Urothelium cell line (cell line): ENCODE results near the gene SRP72.
A peak's percentile ranks its signal among the peaks of the same experiment; 100 is the strongest.
"Not testable (repeated sequence)": the region's sequence is repeated elsewhere in the genome, so short reads cannot be mapped to it uniquely, and the experiment has no call there.

Experiments used
- DNase-seq: peaks from one replicate; pipeline ENCODE4 v3.0.0; 2011; ENCODE audit warnings: low spot score, mixed read lengths
- FAIRE-seq: peaks from 2 replicates; lab custom pipeline; 2011; peaks lifted over from hg19 to GRCh38; lab: Jason Lieb, UNC

Gene SRP72, protein sequence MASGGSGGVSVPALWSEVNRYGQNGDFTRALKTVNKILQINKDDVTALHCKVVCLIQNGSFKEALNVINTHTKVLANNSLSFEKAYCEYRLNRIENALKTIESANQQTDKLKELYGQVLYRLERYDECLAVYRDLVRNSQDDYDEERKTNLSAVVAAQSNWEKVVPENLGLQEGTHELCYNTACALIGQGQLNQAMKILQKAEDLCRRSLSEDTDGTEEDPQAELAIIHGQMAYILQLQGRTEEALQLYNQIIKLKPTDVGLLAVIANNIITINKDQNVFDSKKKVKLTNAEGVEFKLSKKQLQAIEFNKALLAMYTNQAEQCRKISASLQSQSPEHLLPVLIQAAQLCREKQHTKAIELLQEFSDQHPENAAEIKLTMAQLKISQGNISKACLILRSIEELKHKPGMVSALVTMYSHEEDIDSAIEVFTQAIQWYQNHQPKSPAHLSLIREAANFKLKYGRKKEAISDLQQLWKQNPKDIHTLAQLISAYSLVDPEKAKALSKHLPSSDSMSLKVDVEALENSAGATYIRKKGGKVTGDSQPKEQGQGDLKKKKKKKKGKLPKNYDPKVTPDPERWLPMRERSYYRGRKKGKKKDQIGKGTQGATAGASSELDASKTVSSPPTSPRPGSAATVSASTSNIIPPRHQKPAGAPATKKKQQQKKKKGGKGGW

DNA sequence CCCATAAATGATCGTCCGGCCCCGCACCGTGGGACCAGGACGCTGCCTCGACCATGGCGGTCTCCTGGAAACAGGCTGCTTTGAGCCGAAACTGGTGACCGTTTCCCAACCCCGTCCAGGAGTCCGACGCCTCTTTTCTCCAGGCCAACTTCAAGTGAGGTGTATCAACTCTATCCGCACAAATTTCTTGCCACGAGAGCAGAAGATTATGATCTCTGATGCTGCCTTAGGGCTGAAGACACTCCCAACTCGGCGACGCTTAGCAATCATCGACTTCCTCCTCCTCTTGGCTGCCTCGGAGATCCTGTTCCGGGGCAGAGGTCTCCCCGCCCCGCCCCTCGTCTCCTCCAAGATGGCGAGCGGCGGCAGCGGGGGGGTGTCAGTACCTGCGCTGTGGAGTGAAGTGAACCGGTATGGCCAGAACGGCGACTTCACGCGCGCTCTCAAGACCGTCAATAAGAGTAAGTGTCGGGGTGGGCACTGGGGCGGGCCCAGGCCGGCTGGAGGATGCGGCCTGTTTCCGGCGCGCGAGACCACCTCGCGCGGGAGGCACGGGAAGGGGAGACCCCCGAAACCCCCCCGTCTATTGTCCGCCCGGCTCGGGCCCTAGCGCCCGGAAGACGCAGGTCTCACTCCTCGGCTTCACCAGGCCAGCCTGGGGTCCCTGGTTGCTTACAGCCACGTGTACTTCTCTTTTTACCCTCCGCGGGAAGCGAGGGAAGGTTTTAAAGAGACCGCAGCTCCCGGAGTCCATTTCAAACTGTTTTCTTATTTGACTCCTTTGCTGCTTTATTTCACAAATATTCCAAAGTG is at the start of gene SRP72:
Gene SRP72, plus strand, starts transcription at position 334 of the 813 bp plus-strand sequence. Its CDS starts 19 bp downstream, at position 353.
- peak; percentile 95 for DNase-seq
- peak; percentile 85 for FAIRE-seq

DNA sequence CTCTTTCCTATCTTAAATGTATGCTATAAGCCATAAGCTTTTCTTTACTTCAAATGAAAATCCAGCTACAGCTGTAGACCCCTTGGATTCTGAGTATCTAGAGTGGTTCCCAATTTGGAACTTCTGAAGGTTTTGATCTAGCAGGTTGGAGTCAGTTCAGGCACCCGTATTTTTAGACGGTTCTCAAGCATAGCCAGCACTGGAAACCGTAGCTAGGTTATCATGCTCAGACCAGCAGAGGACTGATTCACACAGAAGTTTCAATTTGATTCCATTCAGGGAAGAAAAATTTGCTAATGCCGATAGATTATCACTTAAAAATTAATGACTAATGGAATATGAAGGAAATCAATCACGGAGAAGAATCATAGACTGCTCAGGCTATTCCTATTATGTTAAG is 43.2 kb upstream of the SRP72 start:
- FAIRE-seq = no peak
- no peak for DNase-seq

DNA sequence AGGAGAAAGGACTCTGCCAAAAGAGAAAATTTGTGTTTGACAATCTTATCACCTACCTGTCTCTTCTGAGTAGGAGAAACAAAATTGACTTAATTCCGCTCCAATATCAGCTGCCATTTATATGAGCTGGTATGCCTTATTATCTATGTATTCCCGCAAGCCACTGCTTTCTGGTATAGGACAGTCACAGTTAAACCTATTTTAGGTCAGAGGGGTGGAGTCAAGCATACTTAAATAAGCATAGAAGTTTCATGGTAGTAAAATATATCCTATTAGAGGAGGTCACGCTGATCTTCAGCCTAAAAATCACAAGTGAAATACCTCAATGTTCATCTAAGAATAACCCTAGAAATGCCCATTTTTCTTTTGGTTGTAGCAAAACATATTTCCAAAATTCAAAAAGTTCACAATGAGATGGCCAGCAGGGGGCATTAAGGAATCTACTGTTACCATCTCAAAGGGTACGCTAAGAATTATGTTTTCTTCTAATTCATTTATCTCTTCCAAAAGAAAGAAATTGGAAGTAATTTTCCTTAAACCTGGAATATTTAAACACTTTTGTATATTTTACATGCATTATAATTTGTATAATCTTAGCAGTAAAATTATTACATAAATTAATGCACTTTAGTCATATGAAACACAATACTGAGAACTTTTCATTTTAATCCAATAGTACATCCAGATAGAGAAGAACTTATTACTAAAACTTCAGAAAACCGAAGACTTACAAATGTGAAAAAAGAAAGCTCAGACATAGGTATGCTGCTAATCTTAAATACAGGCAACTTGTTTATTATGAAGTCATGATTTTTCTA is 42.5 kb upstream of the SRP72 start:
- FAIRE-seq (no peak), DNase-seq (peak; percentile 27)

DNA sequence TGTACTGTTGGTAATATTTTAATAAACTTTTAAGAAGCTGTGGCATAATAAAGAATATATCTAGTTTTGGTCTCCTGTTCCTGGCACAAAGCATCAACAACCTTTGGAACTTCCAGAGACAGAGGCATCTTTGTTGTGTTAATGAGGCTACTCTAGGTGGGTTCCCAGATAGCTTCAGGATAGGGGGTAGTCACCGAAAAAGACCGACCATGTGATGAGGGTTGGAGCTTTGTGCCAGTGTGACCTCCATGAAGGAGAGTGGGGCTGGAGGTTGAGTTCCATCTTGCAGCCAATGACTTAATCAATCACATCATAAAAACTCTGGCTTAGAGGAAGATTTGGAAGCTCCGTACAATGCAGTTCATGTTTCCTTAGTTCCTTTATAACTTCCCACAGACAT is 41.9 kb upstream of the SRP72 start:
- FAIRE-seq (no peak), DNase-seq (no peak)

DNA sequence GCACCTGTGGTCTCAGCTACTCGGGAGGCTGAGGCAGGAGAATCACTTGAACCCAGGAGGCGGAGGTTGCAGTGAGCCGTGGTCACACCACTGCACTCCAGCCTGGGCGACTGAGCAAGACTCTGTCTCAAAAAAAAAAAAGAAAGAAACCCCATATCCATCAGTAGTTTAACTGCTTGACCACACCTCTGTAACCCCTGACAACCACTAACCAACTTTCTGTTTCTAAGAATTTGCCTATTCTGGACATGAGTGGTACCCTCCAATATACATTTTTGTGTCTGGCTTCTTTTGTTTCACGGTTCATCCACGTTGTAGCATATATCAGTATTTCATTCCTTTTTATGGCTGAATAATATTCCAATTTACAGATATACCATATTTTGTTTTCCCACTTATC is 41.1 kb upstream of the SRP72 start:
- no peak for FAIRE-seq

DNA sequence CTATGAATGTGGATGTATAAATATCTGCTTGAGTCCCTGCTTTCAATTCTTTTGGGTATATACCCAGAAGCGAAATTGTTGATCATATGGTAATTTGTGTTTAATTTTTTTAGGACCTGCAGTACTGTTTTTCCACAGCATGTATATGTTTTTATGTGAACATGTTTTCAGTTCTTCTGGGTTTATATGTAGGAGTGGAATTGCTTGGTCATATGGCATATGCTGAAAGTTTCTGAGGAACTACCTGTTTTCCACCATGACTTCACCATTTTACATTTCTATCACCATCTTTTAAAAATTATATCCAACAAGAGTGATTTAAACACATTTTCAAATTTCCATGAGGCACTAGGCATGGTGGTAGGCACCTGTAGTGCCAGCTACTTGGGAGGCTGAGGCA is 40.2 kb upstream of the SRP72 start:
- FAIRE-seq (no peak), DNase-seq (no peak)

More for the DNA sequence above, 41.1 kb upstream of the SRP72 start:
- no peak for DNase-seq

DNA sequence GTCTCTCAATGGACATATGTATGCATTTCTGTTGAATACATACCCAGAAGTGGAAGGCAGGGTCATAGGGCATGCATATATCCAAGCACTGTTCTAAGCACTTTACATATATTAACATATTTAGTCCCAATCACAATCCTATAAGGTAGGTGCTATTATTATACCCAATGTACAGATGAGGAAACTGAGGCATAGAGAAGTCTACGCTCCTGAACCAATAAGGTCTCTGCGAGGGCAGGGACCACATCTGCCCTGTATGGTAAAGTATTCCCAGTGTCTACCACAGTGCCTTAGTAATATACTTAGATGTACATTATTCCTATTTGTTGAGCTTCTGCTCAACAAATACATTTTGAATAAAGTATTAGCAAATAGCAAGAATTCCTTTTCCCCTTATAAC is 37.2 kb upstream of the SRP72 start:
- FAIRE-seq (no peak), DNase-seq (no peak)

DNA sequence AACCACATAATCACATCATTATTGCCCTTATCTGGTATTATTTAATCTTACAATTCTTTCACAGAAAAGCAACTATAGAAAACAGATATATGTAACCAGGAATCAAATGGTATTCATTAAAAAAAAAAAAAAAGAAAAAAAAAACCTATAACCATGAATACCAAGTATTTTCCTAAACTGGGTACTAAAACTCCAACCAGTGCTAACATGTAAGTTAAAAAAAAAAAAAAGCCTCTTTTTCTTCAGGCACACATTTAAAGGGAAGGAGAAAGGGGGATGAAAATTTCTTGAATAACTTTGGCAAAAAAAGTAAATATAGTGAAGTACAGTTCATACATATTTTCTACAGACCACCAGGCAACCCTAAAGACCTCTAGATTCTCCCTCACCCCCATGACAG is 34.1 kb upstream of the SRP72 start:
- FAIRE-seq = no peak
- no peak for DNase-seq

DNA sequence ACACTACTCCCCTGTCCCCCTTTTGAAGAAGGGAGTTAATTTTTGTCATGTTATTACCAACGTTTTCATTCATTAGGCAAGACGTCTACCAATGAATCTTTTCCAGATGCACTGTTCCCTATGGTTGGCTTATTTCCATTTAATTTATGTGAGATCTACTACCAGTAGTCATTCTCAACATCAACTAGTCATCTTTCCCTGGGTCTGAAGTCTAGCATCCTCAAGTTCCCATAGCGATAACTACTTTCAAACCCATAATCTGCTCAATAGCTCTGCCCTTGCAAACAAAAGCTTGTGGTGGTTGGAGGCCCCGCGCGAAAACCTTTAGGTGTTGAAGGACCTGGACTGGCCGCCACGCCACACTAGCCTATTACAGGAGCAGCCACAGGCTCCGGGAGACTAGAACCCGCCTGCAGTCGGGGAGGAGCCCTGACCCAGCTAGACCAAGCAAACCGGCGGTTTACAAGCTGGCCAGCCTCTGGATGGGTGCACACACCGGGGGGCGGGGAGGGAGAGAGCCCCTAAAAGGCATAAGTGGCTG is 32.7 kb upstream of the SRP72 start:
- FAIRE-seq (peak; percentile 46), DNase-seq (peak; percentile 73)

DNA sequence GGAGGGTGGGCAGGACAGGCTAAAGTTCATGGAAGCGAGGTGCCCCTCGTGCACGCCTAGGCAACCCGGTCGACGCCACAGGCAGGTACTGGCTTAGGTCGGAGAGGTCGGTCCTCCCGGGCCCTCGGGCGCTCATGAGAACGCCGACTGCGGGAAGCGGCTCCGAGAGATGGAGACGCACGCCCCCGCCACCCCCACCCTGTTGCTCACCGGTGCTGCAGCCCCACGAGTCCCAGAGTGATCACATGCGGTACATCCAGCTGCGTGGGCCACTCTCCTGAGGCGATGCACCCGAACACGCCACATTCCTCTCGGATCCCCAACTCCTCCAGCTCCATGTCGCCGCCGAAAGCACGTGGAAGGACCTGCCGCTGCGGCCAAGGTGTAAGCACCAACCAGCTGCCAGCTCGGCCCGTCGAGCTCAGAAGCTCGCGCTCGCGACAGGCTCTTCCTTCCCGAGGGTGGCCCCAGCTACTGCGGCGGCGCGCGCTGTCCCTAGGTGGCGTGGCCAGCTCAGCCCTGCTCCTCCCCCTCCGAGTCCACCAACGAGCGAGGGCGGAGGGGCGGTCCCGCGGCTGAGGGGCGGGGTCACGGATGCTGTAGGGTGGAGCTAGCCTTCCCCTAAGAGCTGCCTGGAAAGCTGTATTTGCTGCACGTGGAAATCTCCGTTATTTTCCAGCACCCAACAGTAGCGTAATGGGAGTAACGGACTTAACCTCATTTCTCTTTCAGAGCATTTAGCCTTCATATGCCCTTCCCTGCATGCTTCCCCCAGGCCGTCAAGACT is 32.1 kb upstream of the SRP72 start, which contains the start of gene PPAT:
Gene PPAT, minus strand, starts transcription at position 476 of the 787 bp plus-strand sequence. Its CDS starts 138 bp downstream, at position 338.
- FAIRE-seq = peak; percentile 95

DNA sequence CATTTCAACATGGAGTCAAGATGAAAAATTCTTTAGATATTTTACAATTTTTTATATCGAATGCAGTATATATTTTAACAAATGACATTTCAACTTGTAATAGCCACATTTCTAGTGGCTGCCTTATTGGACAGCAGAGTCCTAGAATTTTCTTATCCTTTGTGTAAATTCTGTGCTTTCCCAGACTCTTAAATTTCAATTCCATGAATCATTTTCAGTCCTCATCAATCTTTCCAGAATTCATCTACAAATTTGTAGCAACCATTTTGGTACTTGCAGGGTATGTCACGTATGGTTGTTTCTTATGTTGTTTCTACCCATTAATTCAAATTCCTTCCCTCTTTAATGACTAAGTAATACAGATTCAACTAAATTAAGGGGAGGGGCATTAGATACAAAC is 28.7 kb upstream of the SRP72 start:
- no peak for DNase-seq
- FAIRE-seq = no peak

More for the DNA sequence above, 32.1 kb upstream of the SRP72 start, which contains the start of gene PPAT:
- peak; percentile 99 for DNase-seq

DNA sequence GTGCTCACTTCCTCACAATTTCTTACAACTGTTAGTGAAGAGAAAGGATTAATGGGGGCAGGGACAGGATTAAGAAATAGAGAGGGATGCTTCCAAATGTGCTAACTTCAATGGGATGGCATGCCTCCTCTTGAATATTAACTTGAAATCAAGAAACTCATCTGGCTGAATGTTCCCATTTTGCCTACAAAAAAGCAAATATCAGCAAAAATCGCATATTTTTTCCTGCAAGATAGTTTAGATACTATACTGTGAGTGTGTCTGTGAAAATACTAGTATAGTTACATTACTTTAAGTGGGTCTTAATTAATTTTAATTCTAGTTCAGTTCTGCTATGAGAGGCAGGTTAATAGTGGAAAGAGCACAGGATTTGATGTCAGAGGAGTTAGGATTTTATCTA is 26.4 kb upstream of the SRP72 start:
- FAIRE-seq = no peak
- no peak for DNase-seq

DNA sequence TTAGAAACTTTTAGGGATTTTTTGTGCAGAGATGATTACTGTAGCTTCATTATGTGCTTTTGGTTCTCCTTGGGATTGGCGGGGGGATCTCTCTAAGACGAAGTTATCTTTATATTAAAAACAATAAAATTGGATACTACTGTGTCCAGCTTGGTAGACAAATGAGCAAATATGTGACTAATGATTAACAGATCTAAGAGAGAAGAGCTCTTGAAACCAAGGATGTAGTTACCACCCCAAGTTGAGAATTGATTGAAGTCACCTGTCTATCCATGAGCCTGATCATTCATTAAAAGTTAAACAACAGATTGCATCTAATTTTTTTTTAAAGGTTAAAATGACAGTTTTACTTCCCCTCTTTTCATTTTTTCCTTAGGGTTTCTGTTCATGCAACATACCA is 22.7 kb upstream of the SRP72 start:
- FAIRE-seq (no peak), DNase-seq (no peak)

DNA sequence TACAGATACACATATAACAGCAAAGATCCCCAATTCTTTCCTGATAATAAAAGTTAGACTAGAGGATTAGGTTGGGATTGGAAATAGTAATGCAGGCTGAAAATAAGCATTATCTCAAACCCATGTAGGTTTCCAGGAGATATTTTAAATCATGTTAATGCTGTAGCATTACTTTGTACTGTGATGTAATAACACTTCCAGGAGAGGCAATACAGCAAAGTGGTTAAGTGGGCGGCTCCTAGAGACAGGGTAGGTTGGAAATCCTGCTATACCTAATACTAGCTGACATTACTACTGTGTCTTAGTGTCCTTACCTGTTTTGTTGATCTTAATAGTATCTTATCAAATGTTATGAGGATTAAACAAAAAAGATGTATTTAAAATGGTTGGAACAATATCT is 21.7 kb upstream of the SRP72 start:
- FAIRE-seq (no peak), DNase-seq (no peak)

DNA sequence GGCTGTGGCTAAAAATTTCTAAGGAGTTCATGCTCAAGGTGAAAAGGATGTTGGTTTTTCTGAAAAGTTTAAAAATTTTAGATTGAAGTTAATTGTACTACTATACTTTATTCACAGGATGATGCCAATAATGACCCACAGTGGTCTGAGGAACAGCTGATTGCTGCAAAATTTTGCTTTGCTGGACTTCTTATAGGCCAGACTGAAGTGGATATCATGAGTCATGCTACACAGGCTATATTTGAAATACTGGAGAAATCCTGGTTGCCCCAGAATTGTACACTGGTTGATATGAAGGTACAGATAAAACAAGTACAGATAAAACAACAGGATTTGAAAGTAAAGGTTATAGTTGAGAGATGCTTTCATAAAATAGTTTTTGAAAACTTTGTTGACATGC is 19.1 kb upstream of the SRP72 start:
- DNase-seq (no peak), FAIRE-seq (no peak)

DNA sequence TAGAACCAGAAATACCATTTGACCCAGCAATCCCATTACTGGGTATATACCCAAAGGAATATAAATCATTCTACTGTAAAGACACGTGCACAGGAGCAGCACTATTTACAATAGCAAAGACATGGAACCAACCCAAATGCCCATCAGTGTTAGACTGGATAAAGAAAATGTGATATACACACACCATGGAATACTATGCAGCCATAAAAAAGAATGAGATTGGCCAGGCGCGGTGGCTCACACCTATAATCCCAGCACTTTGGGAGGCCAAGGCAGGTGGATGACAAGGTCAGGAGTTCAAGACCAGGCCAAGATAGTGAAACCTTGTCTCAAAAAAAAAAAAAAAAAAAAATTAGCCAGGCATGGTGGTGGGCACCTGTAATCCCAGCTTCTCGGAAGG is 17.9 kb upstream of the SRP72 start:
- not testable (repeated sequence) for DNase-seq, FAIRE-seq

DNA sequence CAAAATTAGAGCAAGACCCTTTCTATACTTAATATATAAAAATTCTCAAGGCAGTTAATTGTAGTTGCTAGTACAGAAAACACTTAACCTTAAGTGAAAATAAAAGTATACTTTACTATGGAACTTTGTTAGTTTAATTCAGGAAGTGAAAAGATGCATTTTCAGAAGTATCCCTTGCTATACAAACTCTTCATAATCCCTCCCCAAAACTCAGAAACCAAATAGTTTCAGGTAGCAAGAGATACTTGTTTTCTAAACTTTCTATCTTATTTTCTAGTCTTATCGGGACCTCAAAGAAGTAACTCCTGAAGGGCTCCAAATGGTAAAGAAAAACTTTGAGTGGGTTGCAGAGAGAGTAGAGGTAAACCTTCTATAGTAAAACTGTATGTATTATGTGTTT is 17.1 kb upstream of the SRP72 start:
- FAIRE-seq (no peak), DNase-seq (no peak)

DNA sequence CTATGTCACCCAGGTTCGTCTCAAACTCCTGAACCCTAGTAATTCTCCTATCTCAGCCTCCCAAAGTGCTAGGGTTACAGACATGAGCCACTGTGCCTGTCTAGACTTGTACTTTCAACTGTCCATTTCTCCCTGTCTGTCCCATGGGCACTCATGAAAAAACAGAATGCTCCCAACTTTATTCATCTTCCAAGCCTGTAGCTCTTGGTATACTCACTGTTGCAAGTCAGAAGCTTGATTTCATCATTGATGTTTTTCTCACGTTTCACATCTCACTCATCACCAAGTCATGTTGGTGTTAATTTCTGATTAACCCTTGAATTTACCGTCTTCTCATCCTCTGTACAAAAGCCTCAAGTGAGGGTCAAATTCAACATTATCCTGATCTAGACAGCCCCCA is 7.3 kb upstream of the SRP72 start:
- no peak for DNase-seq
- FAIRE-seq = no peak

DNA sequence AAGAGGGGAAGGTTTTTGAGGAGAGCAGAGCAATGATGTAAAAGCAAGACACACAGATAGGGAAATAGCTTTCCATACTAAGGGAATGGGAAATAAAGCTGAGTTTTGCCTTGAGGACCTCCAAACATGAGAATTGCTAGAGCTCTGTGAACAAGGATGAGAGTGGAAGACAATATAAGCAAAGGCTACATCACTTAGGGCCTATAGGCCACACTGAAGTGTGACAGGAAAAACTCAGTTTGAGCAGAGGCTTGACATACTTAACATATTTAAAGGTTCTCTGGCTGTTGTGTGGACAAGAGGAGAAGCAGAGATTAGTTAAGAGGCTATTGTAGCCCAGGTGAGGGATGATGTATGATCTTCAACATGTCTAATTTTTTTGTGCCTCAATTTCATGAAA is 5.3 kb upstream of the SRP72 start:
- DNase-seq (no peak), FAIRE-seq (no peak)
